ENCODE data around the gene ANO9.

- TF ChIP-seq, protein P1, sequence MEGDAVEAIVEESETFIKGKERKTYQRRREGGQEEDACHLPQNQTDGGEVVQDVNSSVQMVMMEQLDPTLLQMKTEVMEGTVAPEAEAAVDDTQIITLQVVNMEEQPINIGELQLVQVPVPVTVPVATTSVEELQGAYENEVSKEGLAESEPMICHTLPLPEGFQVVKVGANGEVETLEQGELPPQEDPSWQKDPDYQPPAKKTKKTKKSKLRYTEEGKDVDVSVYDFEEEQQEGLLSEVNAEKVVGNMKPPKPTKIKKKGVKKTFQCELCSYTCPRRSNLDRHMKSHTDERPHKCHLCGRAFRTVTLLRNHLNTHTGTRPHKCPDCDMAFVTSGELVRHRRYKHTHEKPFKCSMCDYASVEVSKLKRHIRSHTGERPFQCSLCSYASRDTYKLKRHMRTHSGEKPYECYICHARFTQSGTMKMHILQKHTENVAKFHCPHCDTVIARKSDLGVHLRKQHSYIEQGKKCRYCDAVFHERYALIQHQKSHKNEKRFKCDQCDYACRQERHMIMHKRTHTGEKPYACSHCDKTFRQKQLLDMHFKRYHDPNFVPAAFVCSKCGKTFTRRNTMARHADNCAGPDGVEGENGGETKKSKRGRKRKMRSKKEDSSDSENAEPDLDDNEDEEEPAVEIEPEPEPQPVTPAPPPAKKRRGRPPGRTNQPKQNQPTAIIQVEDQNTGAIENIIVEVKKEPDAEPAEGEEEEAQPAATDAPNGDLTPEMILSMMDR (conservative IDR thresholded peaks at IDR 0.05; ENCODE audit: low read depth, low read length): no peak
- TF ChIP-seq EZH2 (IDR thresholded peaks at IDR 0.05; ENCODE audit: borderline replicate concordance, low read depth, low read length, poor library complexity, severe bottlenecking): no peak
Measured at GRCh38 chr11:380095-380480, 61.7 kb downstream of the ANO9 start.
